Progenitor cell of endocrine pancreas (in vitro differentiated cells): ENCODE measurements around the gene PRAMEF26. TPM values are rescaled to one million over a fixed set of nuclear protein-coding genes. Genes with fewer than 3 reads are reported as not detected.
"Not testable (repeated sequence)": the region's sequence is repeated elsewhere in the genome, so short reads cannot be mapped to it uniquely, and the experiment has no call there.

ENCODE experiments used
- DNase-seq: peaks from one replicate; pipeline ENCODE4 v3.0.0; 2021; ENCODE audit warnings: low spot score; ENCODE audit not compliant: unreplicated experiment
- H3K27ac Mint-ChIP-seq: 2 replicates; pipeline ENCODE4 v1.8.0; 2021; ENCODE audit warnings: mild to moderate bottlenecking, moderate library complexity, mixed read lengths
- H3K27me3 Mint-ChIP-seq: 2 replicates; pipeline ENCODE4 v1.8.0; 2021; ENCODE audit warnings: mixed read lengths
- H3K36me3 Mint-ChIP-seq: 2 replicates; pipeline ENCODE4 v1.8.0; 2022; ENCODE audit warnings: mixed read lengths; ENCODE audit not compliant: insufficient read depth
- H3K4me1 Mint-ChIP-seq: 2 replicates; pipeline ENCODE4 v1.8.0; 2021; ENCODE audit warnings: low read depth, mixed read lengths
- H3K4me3 Mint-ChIP-seq: 2 replicates; pipeline ENCODE4 v1.8.0; 2021; ENCODE audit warnings: low read depth, mild to moderate bottlenecking, moderate library complexity, mixed read lengths
- H3K9me3 Mint-ChIP-seq: 2 replicates; pipeline ENCODE4 v1.8.0; 2021; ENCODE audit warnings: low read depth, mixed read lengths
- long read RNA-seq: library from polyadenylated mRNA; unstranded; transcript quantifications from one replicate; pipeline ENCODE4 v2.0.0, GENCODE V29; 2020
- total RNA-seq: library from RNA; stranded (reverse); gene quantifications from 2 replicates; pipeline ENCODE4 v1.2.1, GENCODE V29; 2021

PRAMEF26 gene
- not detected in 2 replicates for total RNA-seq
- long read RNA-seq, result 0 reads

- not testable (repeated sequence) for H3K9me3 Mint-ChIP-seq, DNase-seq, H3K4me3 Mint-ChIP-seq, H3K27me3 Mint-ChIP-seq, H3K4me1 Mint-ChIP-seq, H3K36me3 Mint-ChIP-seq, H3K27ac Mint-ChIP-seq
Measured at GRCh38 chr1:13155909-13156308, at the start of gene PRAMEF26. Gene PRAMEF26 (minus strand): TSS chr1:13156009. CDS start chr1:13153095, 2,914 bp downstream.

GRCh38 chr1:13201309-13201708 lies 45.5 kb upstream of the PRAMEF26 start, which contains the start of gene PRAMEF13:
Gene PRAMEF13 (minus strand): TSS chr1:13201409. CDS start chr1:13199589, 1,820 bp downstream.
- DNase-seq, H3K36me3 Mint-ChIP-seq, H3K27ac Mint-ChIP-seq: not testable (repeated sequence)

GRCh38 chr1:13171548-13171947 lies 15.7 kb upstream of the PRAMEF26 start, which contains the start of gene PRAMEF9:
Gene PRAMEF9 (plus strand): TSS chr1:13171848. CDS start chr1:13175281, 3,433 bp downstream.
- H3K27me3 Mint-ChIP-seq, H3K4me1 Mint-ChIP-seq, H3K27ac Mint-ChIP-seq, H3K4me3 Mint-ChIP-seq, DNase-seq, H3K9me3 Mint-ChIP-seq, H3K36me3 Mint-ChIP-seq: not testable (repeated sequence)

More at GRCh38 chr1:13201309-13201708, 45.5 kb upstream of the PRAMEF26 start, which contains the start of gene PRAMEF13:
- H3K9me3 Mint-ChIP-seq, H3K4me1 Mint-ChIP-seq, H3K4me3 Mint-ChIP-seq, H3K27me3 Mint-ChIP-seq: not testable (repeated sequence)

- not testable (repeated sequence) for H3K27ac Mint-ChIP-seq, H3K9me3 Mint-ChIP-seq, H3K36me3 Mint-ChIP-seq, DNase-seq, H3K4me3 Mint-ChIP-seq, H3K4me1 Mint-ChIP-seq, H3K27me3 Mint-ChIP-seq
Measured at GRCh38 chr1:13165531-13165930, 9.7 kb upstream of the PRAMEF26 start, which contains the start of gene HNRNPCL4. Gene HNRNPCL4 (minus strand): TSS chr1:13165631. CDS start chr1:13165467, 164 bp downstream.

GRCh38 chr1:13116754-13117153 lies 39.1 kb downstream of the PRAMEF26 start, which contains the start of gene HNRNPCL2:
Gene HNRNPCL2 (minus strand): TSS chr1:13116854. CDS start chr1:13116400, 454 bp downstream.
- H3K9me3 Mint-ChIP-seq, result peaks cover 55% of the 10 kb centered on the region
- not testable (repeated sequence) for H3K4me3 Mint-ChIP-seq

More at GRCh38 chr1:13116754-13117153, 39.1 kb downstream of the PRAMEF26 start, which contains the start of gene HNRNPCL2:
- not testable (repeated sequence) for H3K27me3 Mint-ChIP-seq, H3K27ac Mint-ChIP-seq, H3K4me1 Mint-ChIP-seq, H3K36me3 Mint-ChIP-seq, DNase-seq

Other genes with a start within 250 kb of the PRAMEF26 start
- not detected in 2 replicates for gene PRAMEF7, start 239.4 kb downstream of the PRAMEF26 start, total RNA-seq
- gene PRAMEF6, start 208.4 kb downstream of the PRAMEF26 start, total RNA-seq, result not detected in 2 replicates
- not detected in 2 replicates for gene PRAMEF27, start 99.4 kb downstream of the PRAMEF26 start, total RNA-seq
- not detected in 2 replicates for gene HNRNPCL3, start 95.2 kb downstream of the PRAMEF26 start, total RNA-seq
- not detected in 2 replicates for gene PRAMEF25, start 85.2 kb downstream of the PRAMEF26 start, total RNA-seq
- gene HNRNPCL2, start 39.2 kb downstream of the PRAMEF26 start, total RNA-seq, result not detected in 2 replicates
- not detected in 2 replicates for gene HNRNPCL4, start 9.6 kb upstream of the PRAMEF26 start, total RNA-seq
- gene PRAMEF9, start 15.8 kb upstream of the PRAMEF26 start, total RNA-seq, result not detected in 2 replicates
- gene PRAMEF13, start 45.4 kb upstream of the PRAMEF26 start, total RNA-seq, result not detected in 2 replicates
- gene PRAMEF18, start 70.1 kb upstream of the PRAMEF26 start, total RNA-seq, result not detected in 2 replicates
- gene PRAMEF5, start 98.2 kb upstream of the PRAMEF26 start, total RNA-seq, result not detected in 2 replicates
- not detected in 2 replicates for gene PRAMEF8, start 129.1 kb upstream of the PRAMEF26 start, total RNA-seq
- gene PRAMEF33, start 147.5 kb upstream of the PRAMEF26 start, total RNA-seq, result not detected in 2 replicates
- not detected in 2 replicates for gene PRAMEF15, start 159.6 kb upstream of the PRAMEF26 start, total RNA-seq
- gene PRAMEF14, start 191.1 kb upstream of the PRAMEF26 start, total RNA-seq, result not detected in 2 replicates
- gene PRAMEF19, start 215.9 kb upstream of the PRAMEF26 start, total RNA-seq, result not detected in 2 replicates
- gene PRAMEF17, start 233.6 kb upstream of the PRAMEF26 start, total RNA-seq, result not detected in 2 replicates